GM12878 (cell line): Measurements from ENCODE around the gene MIA2. TPM values are rescaled to one million over a fixed set of nuclear protein-coding genes. Genes with fewer than 3 reads are reported as not detected.

Experiments
- ATAC-seq: fragments of 200-7000 bp; cut with Tn5 transposase; 3 replicates; pipeline ENCODE4 v1.9.1; 2020; ENCODE audit warnings: mild to moderate bottlenecking, moderate library complexity
- BruUV-seq: library from RNA; stranded (reverse); fragments of 400-500 nt; replicated peaks from 2 replicates; lab custom pipeline; 2021; lab: Mats Ljungman, UMichigan
- CTCF ChIA-PET: fragments of 300-600 bp; sonication (Branson Sonifier 250); formaldehyde crosslinking; extraction: SDS; loops from one replicate; lab custom pipeline; 2021; ENCODE audit warnings: inconsistent platforms; lab: Yijun Ruan, JAX
- POLR2A ChIA-PET: fragments of 350-600 bp; formaldehyde crosslinking; extraction: SDS; loops from one replicate; lab custom pipeline; 2021; ENCODE audit warnings: inconsistent platforms; lab: Charles Lee
- RAD21 ChIA-PET: fragments of 300-600 bp; sonication (Branson Sonifier 250); formaldehyde crosslinking; loops from one replicate; lab custom pipeline; 2023; ENCODE audit warnings: antibody characterized with exemption; ENCODE audit not compliant: unreplicated experiment; lab: Charles Lee
- SMC1A ChIA-PET: fragments of 300-600 bp; sonication (Branson Sonifier 250); formaldehyde crosslinking; loops from one replicate; lab custom pipeline; 2023; ENCODE audit not compliant: unreplicated experiment, uncharacterized antibody; lab: Charles Lee
- DNase-seq: peaks from one replicate; pipeline ENCODE4 v3.0.0-alpha.2; 2011; ENCODE audit warnings: low read depth, low spot score
- FAIRE-seq: peaks from 3 replicates; lab custom pipeline; 2011; peaks lifted over from hg19 to GRCh38; lab: Jason Lieb, UNC
- H2AFZ ChIP-seq: 2 replicates; pipeline ENCODE4 v1.6.0; 2011; ENCODE audit warnings: low read depth, low read length, control low read depth; ENCODE audit not compliant: control insufficient read depth
- H3K27ac ChIP-seq: 2 replicates; pipeline ENCODE4 v1.5.1; 2011; ENCODE audit warnings: control low read depth; ENCODE audit not compliant: control insufficient read depth, insufficient read depth
- H3K27me3 ChIP-seq, 2 experiments: replicated peaks in 1 of 2; 2 replicates each; pipeline versions ENCODE4 v1.6.0 to v1.6.1; 2011; ENCODE audit warnings: low read length in 1 of 2; ENCODE audit not compliant: control insufficient read depth in 2 of 2, insufficient read depth in 2 of 2
- H3K36me3 ChIP-seq, 2 experiments: 2 replicates each; pipeline ENCODE4 v1.5.1; 2011; ENCODE audit warnings: low read length in 1 of 2; ENCODE audit not compliant: control insufficient read depth in 2 of 2, insufficient read depth in 2 of 2
- H3K4me1 ChIP-seq: 2 replicates; pipeline ENCODE4 v1.6.1; 2011; ENCODE audit warnings: mild to moderate bottlenecking, low read length, moderate library complexity, mixed read lengths; ENCODE audit not compliant: control insufficient read depth, insufficient read depth
- H3K4me2 ChIP-seq: 2 replicates; pipeline ENCODE4 v1.6.0; 2011; ENCODE audit warnings: control low read depth; ENCODE audit not compliant: control insufficient read depth, insufficient read depth
- H3K4me3 ChIP-seq: fragments of 200-600 bp; sonication (generic); 2 replicates; pipeline ENCODE4 v1.5.1; 2016
- H3K79me2 ChIP-seq: 2 replicates; pipeline ENCODE4 v1.6.0; 2011; ENCODE audit warnings: low read length; ENCODE audit not compliant: control insufficient read depth, insufficient read depth
- H3K9ac ChIP-seq: 2 replicates; pipeline ENCODE4 v1.8.0; 2011; ENCODE audit warnings: low read length, control low read depth, mixed read lengths; ENCODE audit not compliant: control insufficient read depth, insufficient read depth
- H3K9me3 ChIP-seq: replicated peaks from 3 replicates; pipeline ENCODE4 v1.5.1; 2011; ENCODE audit warnings: mild to moderate bottlenecking, low read length; ENCODE audit not compliant: control insufficient read depth, insufficient read depth
- H4K20me1 ChIP-seq: 2 replicates; pipeline ENCODE4 v1.6.0; 2011; ENCODE audit not compliant: control insufficient read depth, insufficient read depth
- BMI1 ChIP-seq: fragments of 450-650 bp; IDR thresholded peaks from 2 replicates; pipeline ENCODE4 v1.6.1; 2016; ENCODE audit warnings: mild to moderate bottlenecking, moderate library complexity, borderline replicate concordance
- CEBPZ ChIP-seq: fragments of 150-350 bp; IDR thresholded peaks from 2 replicates; pipeline ENCODE4 v1.6.1; 2016; ENCODE audit warnings: low read depth, low read length
- EGR1 ChIP-seq, 2 experiments: IDR thresholded peaks; 1 replicate in 1 of 2; 2 replicates in 1 of 2; pipeline ENCODE4 v1.6.1; 2011 to 2012; ENCODE audit warnings: low read depth in 2 of 2, low read length in 2 of 2, borderline replicate concordance in 1 of 2, mild to moderate bottlenecking in 1 of 2, moderate library complexity in 1 of 2
- EZH2 ChIP-seq: IDR thresholded peaks from 2 replicates; pipeline ENCODE4 v1.6.1; 2012; ENCODE audit warnings: low read depth, mild to moderate bottlenecking, control low read depth, inconsistent platforms, low read length, borderline replicate concordance; ENCODE audit not compliant: control insufficient read depth
- HDGF ChIP-seq: fragments of 450-650 bp; IDR thresholded peaks from 2 replicates; pipeline ENCODE4 v1.6.1; 2016; ENCODE audit warnings: antibody characterized with exemption
- JUNB ChIP-seq: IDR thresholded peaks from 2 replicates; pipeline ENCODE4 v1.6.1; 2016; ENCODE audit warnings: antibody characterized with exemption, mild to moderate bottlenecking
- NFIC ChIP-seq: IDR thresholded peaks from 2 replicates; pipeline ENCODE4 v1.6.1; 2012; ENCODE audit warnings: low read depth, mild to moderate bottlenecking, inconsistent platforms, low read length, moderate library complexity
- POLR2A ChIP-seq: IDR thresholded peaks from 2 replicates; pipeline ENCODE4 v1.6.1; 2011; ENCODE audit warnings: low read depth, mild to moderate bottlenecking, low read length
- RELA ChIP-seq: fragments of 450-650 bp; IDR thresholded peaks from 2 replicates; pipeline ENCODE4 v1.8.0; 2014; ENCODE audit warnings: borderline replicate concordance; ENCODE audit not compliant: partially characterized antibody
- SMAD1 ChIP-seq: fragments of 450-650 bp; IDR thresholded peaks from 2 replicates; pipeline ENCODE4 v1.6.1; 2018; ENCODE audit warnings: mild to moderate bottlenecking, low read depth; ENCODE audit not compliant: partially characterized antibody
- SMARCA5 ChIP-seq: fragments of 450-650 bp; IDR thresholded peaks from 2 replicates; pipeline ENCODE4 v1.6.1; 2017; ENCODE audit warnings: mild to moderate bottlenecking
- SREBF1 ChIP-seq: IDR thresholded peaks from 2 replicates; pipeline ENCODE4 v1.6.1; 2012; ENCODE audit warnings: mild to moderate bottlenecking, low read length
- USF1 ChIP-seq: IDR thresholded peaks from 2 replicates; pipeline ENCODE4 v1.6.1; 2011; ENCODE audit warnings: borderline replicate concordance, low read depth, mild to moderate bottlenecking, moderate library complexity, mixed read lengths, low read length; ENCODE audit not compliant: insufficient read depth; ENCODE audit errors: extremely low read length
- ZNF207 ChIP-seq: fragments of 450-650 bp; IDR thresholded peaks from 2 replicates; pipeline ENCODE4 v1.6.1; 2014; ENCODE audit warnings: antibody characterized with exemption, mild to moderate bottlenecking, borderline replicate concordance
- ZNF384 ChIP-seq: IDR thresholded peaks from 2 replicates; pipeline ENCODE4 v1.6.1; 2012; ENCODE audit warnings: low read depth, mild to moderate bottlenecking, low read length, improper control_type of control experiment, borderline replicate concordance
- WGBS: methylation state at CpG from one replicate; pipeline ENCODE4 v1.1.6; 2016; ENCODE audit warnings: low lambda C conversion rate; ENCODE audit not compliant: insufficient replicate concordance, insufficient coverage; ENCODE audit errors: missing lambda C conversion rate; 5-methylcytosine and 5-hydroxymethylcytosine counted together
- in situ Hi-C: fragments of 300-500 bp; cut with MboI; formaldehyde crosslinking; loops from 9 replicates; pipeline ENCODE4 v1.14.3; 2018; ENCODE audit warnings: mixed read lengths
- intact Hi-C: fragments of 100-400 bp; cut with micrococcal nuclease; formaldehyde crosslinking; loops from one replicate; pipeline ENCODE4 v1.14.2; 2022; ENCODE audit not compliant: unreplicated experiment
- polyA plus RNA-seq, 11 experiments: library from polyadenylated mRNA; depleted of rRNA in 4 of 11; unstranded in 6 of 11; stranded (reverse) in 5 of 11; fragments of >200 nt; fragmentation: Nextera tagmentation in 4 of 11; fragmentation: Illumina TruSeq in 1 of 11; extraction: Ambion mirVana in 4 of 11; extraction: Trizol in 1 of 11; gene quantifications; 1 replicate in 1 of 11; 2 replicates in 10 of 11; pipeline versions ENCODE4 v1.2.1 to v1.2.3, GENCODE V29; 2011 to 2016; ENCODE audit warnings: inconsistent platforms in 2 of 11, missing spikeins in 2 of 11, low read depth in 1 of 11
- total RNA-seq, 4 experiments: library from RNA; depleted of rRNA in 3 of 4; stranded (reverse); fragments of >200 nt in 3 of 4; fragmentation: Illumina TruSeq in 1 of 4; extraction: Trizol in 1 of 4; gene quantifications; 2 replicates each; pipeline versions ENCODE4 v1.2.1 to v1.2.3, GENCODE V29; 2013 to 2021

Gene MIA2
- total and polyA plus RNA-seq, 10 of the 15 experiments (the other 5 are each of a cell fraction or from before 2014, with no cell fraction given): 6.3 to 36.8 (median 17.1) TPM

GRCh38 chr14:39384177-39384576 lies 150.5 kb downstream of the MIA2 start:
- H3K9ac ChIP-seq: no peak overlapping the region
- no peak for DNase-seq
- H3K4me2 ChIP-seq: no peak overlapping the region
- TF ChIP-seq BMI1 (no peak), ZNF384 (no peak), EZH2 (no peak), CEBPZ (no peak), SMARCA5 (no peak), NFIC (no peak), USF1 (no peak), EGR1 (IDR thresholded peaks at IDR 0.05; ENCODE audit: borderline replicate concordance in 1 of 2, low read depth in 2 of 2, low read length in 2 of 2) (no peak), SREBF1 (no peak), HDGF (no peak), RELA (no peak), POLR2A (no peak), JUNB (no peak), ZNF207 (no peak), SMAD1 (no peak)
- BruUV-seq: no TSS peak
- no peaks in the 10 kb centered on the region for H3K36me3 ChIP-seq
- no peak overlapping the region for H2AFZ ChIP-seq
- 72% methylated on average over 4 of the region's 4 CpGs for WGBS
- CTCF ChIA-PET: interaction anchor here (0.9 to 1.6 kb wide), 6 partner anchors 14 to 350 kb away, joined by 3 to 6 read pairs (median 4); no protein-coding TSS in a partner anchor
- POLR2A ChIA-PET: no interaction called here
- ATAC-seq: no peak
- in situ Hi-C loops (no loop called here), intact Hi-C loops (no loop called here)
- no peaks in the 10 kb centered on the region for H3K79me2 ChIP-seq
- RAD21 ChIA-PET: interaction anchor here (0.6 to 1.2 kb wide), 2 partner anchors 14 to 50 kb away, joined by 3 to 4 read pairs; no protein-coding TSS in a partner anchor
- SMC1A ChIA-PET: interaction anchor here (0.8 to 4.1 kb wide), 8 partner anchors 9 to 85 kb away, joined by 3 to 16 read pairs (median 4); no protein-coding TSS in a partner anchor
- H3K27me3 ChIP-seq: no peaks in the 10 kb centered on the region
- no peaks in the 10 kb centered on the region for H4K20me1 ChIP-seq
- no peak overlapping the region for H3K27ac ChIP-seq
- H3K9me3 ChIP-seq: no peaks in the 10 kb centered on the region
- H3K4me3 ChIP-seq: no peak overlapping the region
- no peaks in the 10 kb centered on the region for H3K4me1 ChIP-seq
- no peak for FAIRE-seq
